ENCODE results near the gene DDX19B. TPM values are rescaled to one million over a fixed set of nuclear protein-coding genes. Genes with fewer than 3 reads are reported as not detected.
"Not testable (repeated sequence)": the region's sequence is repeated elsewhere in the genome, so short reads cannot be mapped to it uniquely, and the experiment has no call there.

Gene DDX19B
- polyA plus RNA-seq, 12 donors = 18.3 to 31.4 (median 23.2) TPM; not detected in 1

- DNase-seq = no peak
These were observed 43.0 kb downstream of the DDX19B start for GRCh38 chr16:70342016-70342415.

GRCh38 chr16:70345840-70346239 lies 46.9 kb downstream of the DDX19B start:
- DNase-seq = no peak

- peak; percentile 43 for DNase-seq
These were observed 50.0 kb downstream of the DDX19B start for GRCh38 chr16:70348991-70349390.

GRCh38 chr16:70349783-70350182 lies 50.8 kb downstream of the DDX19B start:
- no peak for DNase-seq

GRCh38 chr16:70359552-70359951 lies 60.6 kb downstream of the DDX19B start:
- no peak for DNase-seq

- DNase-seq = no peak
These were observed 65.4 kb downstream of the DDX19B start for GRCh38 chr16:70364399-70364798.

GRCh38 chr16:70370145-70370544 lies 71.2 kb downstream of the DDX19B start:
- not testable (repeated sequence) for DNase-seq

GRCh38 chr16:70370924-70371323 lies 71.9 kb downstream of the DDX19B start:
- DNase-seq = no peak

GRCh38 chr16:70372921-70373728 lies 74.1 kb downstream of the DDX19B start:
- DNase-seq = no peak

- DNase-seq = no peak
These were observed 75.2 kb downstream of the DDX19B start for GRCh38 chr16:70374213-70374612.

- DNase-seq = no peak
These were observed 76.9 kb downstream of the DDX19B start for GRCh38 chr16:70375636-70376611.

GRCh38 chr16:70377782-70378181 lies 78.8 kb downstream of the DDX19B start:
- no peak for DNase-seq

GRCh38 chr16:70378869-70379493 lies 80.0 kb downstream of the DDX19B start:
- DNase-seq = no peak

- peak; percentile 42 for DNase-seq
These were observed 81.4 kb downstream of the DDX19B start for GRCh38 chr16:70380248-70380918.

GRCh38 chr16:70380919-70381603 lies 82.1 kb downstream of the DDX19B start:
- peak; percentile 96 for DNase-seq

GRCh38 chr16:70381604-70382342 lies 82.8 kb downstream of the DDX19B start:
- DNase-seq = no peak

- no peak for DNase-seq
These were observed 84.5 kb downstream of the DDX19B start for GRCh38 chr16:70383421-70383960.
